ENCODE measurements around the gene FOXP2. TPM values are rescaled to one million over a fixed set of nuclear protein-coding genes. Genes with fewer than 3 reads are reported as not detected.

The FOXP2 gene
- total RNA-seq: 10.1 TPM
- long read RNA-seq, partial matches to known transcripts: 4 of 11 reads
- long read RNA-seq, other reads (novel, unspliced or antisense): 7 of 11 reads

DNA sequence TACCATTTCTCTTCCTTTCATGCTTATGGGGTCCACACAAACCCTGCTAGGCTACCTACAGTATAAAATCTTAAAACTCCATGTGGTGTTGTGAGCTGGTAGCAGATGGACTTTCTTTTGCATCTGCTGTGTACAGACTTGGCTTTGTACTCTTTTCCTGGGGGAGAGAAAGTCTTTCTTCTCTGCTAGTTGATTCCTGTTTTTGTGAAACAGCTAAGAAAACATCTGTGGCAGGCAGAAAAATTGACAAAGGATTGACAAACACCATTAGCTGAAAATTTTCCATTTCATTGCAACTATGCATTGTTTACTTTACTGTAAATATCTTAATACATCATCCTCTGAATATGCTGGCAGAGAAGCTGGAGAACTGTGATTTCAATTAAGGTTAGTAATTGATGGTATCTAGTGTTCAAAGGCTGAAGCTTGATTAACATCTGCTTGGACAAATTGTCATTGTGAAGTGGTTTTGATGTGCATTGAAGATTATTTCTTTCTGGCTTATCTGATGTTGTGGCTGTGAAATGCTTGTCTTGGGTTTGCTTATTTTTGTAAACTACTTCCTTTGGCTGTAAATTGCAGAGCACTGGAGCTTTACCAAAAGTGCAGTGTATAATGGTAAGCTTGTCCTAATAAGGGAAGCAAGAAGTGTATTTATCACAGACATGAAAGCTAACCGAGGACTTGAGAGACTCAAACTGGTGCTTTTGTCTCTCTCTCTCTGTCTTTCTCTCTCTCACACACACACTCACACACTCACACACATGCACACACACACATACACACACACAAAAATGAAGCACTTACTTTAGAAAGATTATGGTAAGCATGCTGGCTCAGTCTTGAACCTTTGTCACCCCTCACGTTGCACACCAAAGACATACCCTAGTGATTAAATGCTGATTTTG is at the start of gene FOXP2:
FOXP2 (plus strand) TSS at position 660 of the 908 bp plus-strand sequence. CDS start 11,697 bp downstream, outside the sequence.
- Histone ChIP-seq H3K27ac (no peak within 1 kb of the TSS), H3K27me3 (ENCODE audit: low read depth) (no peaks in the 10 kb centered on the region), H3K9me3 (no peaks in the 10 kb centered on the region), H3K4me1 (peaks cover 4% of the 10 kb centered on the region), H3K36me3 (no peaks in the 10 kb centered on the region), H3K4me3 (peak within 1 kb of the TSS; percentile 36)
- intact Hi-C loops (cut with DNase I): no loop called here
- ATAC-seq: peak; percentile 15 to 29
- DNase-seq: no peak
- TF ChIP-seq, protein P1, sequence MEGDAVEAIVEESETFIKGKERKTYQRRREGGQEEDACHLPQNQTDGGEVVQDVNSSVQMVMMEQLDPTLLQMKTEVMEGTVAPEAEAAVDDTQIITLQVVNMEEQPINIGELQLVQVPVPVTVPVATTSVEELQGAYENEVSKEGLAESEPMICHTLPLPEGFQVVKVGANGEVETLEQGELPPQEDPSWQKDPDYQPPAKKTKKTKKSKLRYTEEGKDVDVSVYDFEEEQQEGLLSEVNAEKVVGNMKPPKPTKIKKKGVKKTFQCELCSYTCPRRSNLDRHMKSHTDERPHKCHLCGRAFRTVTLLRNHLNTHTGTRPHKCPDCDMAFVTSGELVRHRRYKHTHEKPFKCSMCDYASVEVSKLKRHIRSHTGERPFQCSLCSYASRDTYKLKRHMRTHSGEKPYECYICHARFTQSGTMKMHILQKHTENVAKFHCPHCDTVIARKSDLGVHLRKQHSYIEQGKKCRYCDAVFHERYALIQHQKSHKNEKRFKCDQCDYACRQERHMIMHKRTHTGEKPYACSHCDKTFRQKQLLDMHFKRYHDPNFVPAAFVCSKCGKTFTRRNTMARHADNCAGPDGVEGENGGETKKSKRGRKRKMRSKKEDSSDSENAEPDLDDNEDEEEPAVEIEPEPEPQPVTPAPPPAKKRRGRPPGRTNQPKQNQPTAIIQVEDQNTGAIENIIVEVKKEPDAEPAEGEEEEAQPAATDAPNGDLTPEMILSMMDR (IDR thresholded peaks at IDR 0.05): no peak

- Histone ChIP-seq H3K27ac (no peak overlapping the region), H3K27me3 (ENCODE audit: low read depth) (no peaks in the 10 kb centered on the region), H3K4me3 (no peak overlapping the region), H3K9me3 (no peaks in the 10 kb centered on the region), H3K36me3 (no peaks in the 10 kb centered on the region), H3K4me1 (no peaks in the 10 kb centered on the region)
- ATAC-seq (no peak), DNase-seq (no peak)
- intact Hi-C loops (cut with DNase I): no loop called here
- TF ChIP-seq, protein P1 (IDR thresholded peaks at IDR 0.05): no peak
These were observed 48.8 kb upstream of the FOXP2 start for GRCh38 chr7:114365791-114366190.

DNA sequence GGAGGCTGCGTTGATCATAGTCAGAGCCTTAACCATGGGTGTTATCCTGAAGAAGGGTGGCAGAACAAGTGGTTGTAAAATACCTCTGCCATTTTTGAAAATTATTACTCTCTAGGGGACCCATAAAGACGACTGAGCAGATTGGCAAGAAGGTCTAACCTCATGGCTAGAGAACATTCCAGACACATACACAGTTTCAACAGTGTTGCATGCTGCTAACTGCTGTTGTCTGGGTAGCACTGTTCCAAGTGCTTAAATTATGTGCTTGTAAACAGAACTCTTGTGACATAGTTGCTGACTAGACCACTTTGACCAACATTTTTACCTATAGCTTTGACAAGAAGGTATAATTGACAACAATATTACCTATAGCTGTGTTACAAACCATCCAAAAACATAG is 46.1 kb upstream of the FOXP2 start:
- intact Hi-C loops (cut with DNase I): no loop called here
- DNase-seq: no peak
- ATAC-seq: no peak
- Histone ChIP-seq H3K27ac (no peak overlapping the region), H3K9me3 (no peaks in the 10 kb centered on the region), H3K36me3 (no peaks in the 10 kb centered on the region), H3K4me1 (no peaks in the 10 kb centered on the region), H3K27me3 (ENCODE audit: low read depth) (no peaks in the 10 kb centered on the region), H3K4me3 (no peak overlapping the region)
- TF ChIP-seq, protein P1 (IDR thresholded peaks at IDR 0.05): no peak

DNA sequence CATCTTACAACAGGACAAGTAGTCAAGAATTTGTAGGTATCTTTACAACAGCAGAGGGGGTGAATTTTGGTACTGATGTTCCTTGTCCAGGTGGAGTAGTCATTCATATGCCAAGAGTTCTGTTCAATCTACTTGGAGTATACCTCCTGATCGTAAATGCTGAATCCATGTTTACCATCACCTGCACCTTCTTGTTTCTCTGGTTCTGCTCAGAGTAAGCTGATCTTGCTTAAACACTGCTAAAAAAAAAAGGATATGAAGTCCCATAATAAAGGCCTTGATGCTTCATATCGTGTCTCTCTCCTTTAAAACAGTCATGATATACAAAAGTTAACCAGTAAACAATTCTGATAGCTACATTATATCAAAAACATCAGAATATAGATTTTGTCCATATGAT is 45.3 kb upstream of the FOXP2 start:
- no peak overlapping the region for H3K27ac ChIP-seq
- DNase-seq: no peak
- no peaks in the 10 kb centered on the region for H3K27me3 ChIP-seq (ENCODE audit: low read depth)
- H3K4me3 ChIP-seq: no peak overlapping the region
- H3K4me1 ChIP-seq: no peaks in the 10 kb centered on the region
- TF ChIP-seq, protein P1 (IDR thresholded peaks at IDR 0.05): no peak
- no peaks in the 10 kb centered on the region for H3K36me3 ChIP-seq
- intact Hi-C loops (cut with DNase I): no loop called here
- no peak for ATAC-seq
- no peaks in the 10 kb centered on the region for H3K9me3 ChIP-seq

GRCh38 chr7:114372619-114373018 is 42.0 kb upstream of the FOXP2 start:
- H3K4me3 ChIP-seq: no peak overlapping the region
- no peaks in the 10 kb centered on the region for H3K4me1 ChIP-seq

More at GRCh38 chr7:114372619-114373018, 42.0 kb upstream of the FOXP2 start:
- H3K9me3 ChIP-seq: no peaks in the 10 kb centered on the region
- H3K36me3 ChIP-seq: no peaks in the 10 kb centered on the region
- H3K27me3 ChIP-seq (ENCODE audit: low read depth): no peaks in the 10 kb centered on the region
- DNase-seq: no peak
- ATAC-seq: no peak
- H3K27ac ChIP-seq: no peak overlapping the region
- TF ChIP-seq, protein P1 (IDR thresholded peaks at IDR 0.05): no peak
- intact Hi-C loops (cut with DNase I): no loop called here

Data from lower lobe of right lung (tissue), 2 donors.